H1 (cell line): ENCODE data around the gene IQCK. TPM values are rescaled to one million over a fixed set of nuclear protein-coding genes. Genes with fewer than 3 reads are reported as not detected.

ENCODE experiments used
- CTCF ChIA-PET: fragments of 300-600 bp; sonication (Branson Sonifier 250); formaldehyde crosslinking; loops from one replicate; lab custom pipeline; 2021; ENCODE audit not compliant: partially characterized antibody; lab: Charles Lee
- POLR2A ChIA-PET: fragments of 300-600 bp; sonication (Branson Sonifier 250); formaldehyde crosslinking; loops from one replicate; lab custom pipeline; 2021; ENCODE audit warnings: inconsistent platforms; ENCODE audit not compliant: partially characterized antibody; lab: Charles Lee
- DNase-seq, 2 experiments: peaks; one replicate each; pipeline versions ENCODE4 v3.0.0 to v3.0.0-alpha.2; 2010 to 2022; ENCODE audit warnings: low spot score in 2 of 2, low read depth in 1 of 2, mixed read lengths in 1 of 2
- FAIRE-seq: peaks from 2 replicates; lab custom pipeline; 2011; peaks lifted over from hg19 to GRCh38; lab: Jason Lieb, UNC
- H2AFZ ChIP-seq: 2 replicates; pipeline ENCODE4 v1.8.1; 2012; ENCODE audit warnings: low read length, inconsistent platforms
- H2AK5ac ChIP-seq: 2 replicates; pipeline ENCODE4 v1.6.1; 2013; ENCODE audit warnings: low read depth, low read length
- H2BK120ac ChIP-seq: replicated peaks from 2 replicates; pipeline ENCODE3; 2013; ENCODE audit warnings: low read depth, low read length, inconsistent platforms
- H2BK12ac ChIP-seq: 2 replicates; pipeline ENCODE4 v1.6.1; 2013; ENCODE audit warnings: low read depth, low read length
- H2BK15ac ChIP-seq: 2 replicates; pipeline ENCODE4 v1.6.1; 2013; ENCODE audit warnings: low read length
- H2BK20ac ChIP-seq: 2 replicates; pipeline ENCODE4 v1.6.1; 2013; ENCODE audit warnings: low read length
- H2BK5ac ChIP-seq: 2 replicates; pipeline ENCODE4 v1.6.1; 2013; ENCODE audit warnings: low read depth, low read length
- H3K14ac ChIP-seq: 2 replicates; pipeline ENCODE4 v1.6.1; 2013; ENCODE audit warnings: inconsistent platforms; ENCODE audit not compliant: insufficient read length
- H3K18ac ChIP-seq: 2 replicates; pipeline ENCODE4 v1.6.1; 2013; ENCODE audit warnings: low read length; ENCODE audit errors: extremely low read depth
- H3K23ac ChIP-seq: 2 replicates; pipeline ENCODE4 v1.6.1; 2013; ENCODE audit warnings: inconsistent platforms; ENCODE audit not compliant: insufficient read length
- H3K23me2 ChIP-seq: 2 replicates; pipeline ENCODE4 v1.6.1; 2013; ENCODE audit warnings: low read depth, low read length
- H3K27ac ChIP-seq: 2 replicates; pipeline ENCODE4 v1.6.1; 2011; ENCODE audit warnings: low read depth, low read length, inconsistent platforms
- H3K27me3 ChIP-seq, 4 experiments: replicated peaks in 1 of 4; 1 replicate in 1 of 4; 2 replicates in 3 of 4; pipeline versions ENCODE4 v1.6.1 to v1.8.1; 2011 to 2013; ENCODE audit warnings: low read length in 3 of 4, mild to moderate bottlenecking in 3 of 4, inconsistent platforms in 2 of 4, mixed read lengths in 2 of 4, moderate library complexity in 1 of 4; ENCODE audit not compliant: control insufficient read depth in 3 of 4, insufficient read depth in 3 of 4; ENCODE audit errors: extremely low read depth in 1 of 4
- H3K36me3 ChIP-seq, 4 experiments: 2 replicates each; pipeline versions ENCODE4 v1.6.1 to v1.8.1; 2011 to 2013; ENCODE audit warnings: mild to moderate bottlenecking in 4 of 4, low read length in 3 of 4, moderate library complexity in 2 of 4, control low read depth in 1 of 4, inconsistent platforms in 1 of 4; ENCODE audit not compliant: insufficient read depth in 4 of 4, control insufficient read depth in 2 of 4
- H3K4ac ChIP-seq: replicated peaks from 2 replicates; pipeline ENCODE3; 2013; ENCODE audit warnings: low read length, low read depth, mixed read lengths, inconsistent platforms; ENCODE audit not compliant: insufficient read length
- H3K4me1 ChIP-seq, 4 experiments: replicated peaks in 1 of 4; 1 replicate in 1 of 4; 2 replicates in 3 of 4; pipeline versions ENCODE4 v1.6.1 to v1.8.1; 2011 to 2013; ENCODE audit warnings: low read length in 3 of 4, inconsistent platforms in 2 of 4, mixed read lengths in 1 of 4; ENCODE audit not compliant: insufficient read depth in 4 of 4, control insufficient read depth in 3 of 4
- H3K4me2 ChIP-seq, 2 experiments: 2 replicates each; pipeline versions ENCODE4 v1.6.1 to v1.8.1; 2011 to 2013; ENCODE audit warnings: low read depth in 2 of 2, low read length in 2 of 2, control low read depth in 1 of 2, inconsistent platforms in 1 of 2, mild to moderate bottlenecking in 1 of 2; ENCODE audit not compliant: insufficient read depth in 1 of 2
- H3K4me3 ChIP-seq, 4 experiments: fragments of 200-600, 300-600 bp in 1 of 4; sonication (generic), shearing (Covaris generic), sonication (Bioruptor Twin) in 1 of 4; 2 replicates each; pipeline versions ENCODE4 v1.5.1 to v1.8.1; 2011 to 2016; ENCODE audit warnings: low read length in 4 of 4, low read depth in 3 of 4, control low read depth in 2 of 4, inconsistent platforms in 2 of 4, mild to moderate bottlenecking in 2 of 4, mixed read lengths in 1 of 4, moderate library complexity in 1 of 4; ENCODE audit not compliant: insufficient read depth in 2 of 4; ENCODE audit errors: extremely low read depth in 1 of 4
- H3K56ac ChIP-seq: replicated peaks from 2 replicates; pipeline ENCODE3; 2013; ENCODE audit warnings: low read depth, mild to moderate bottlenecking, mixed read lengths, low read length, inconsistent platforms; ENCODE audit not compliant: insufficient read length
- H3K79me1 ChIP-seq: 2 replicates; pipeline ENCODE4 v1.6.1; 2013; ENCODE audit warnings: low read depth, low read length, control low read depth
- H3K79me2 ChIP-seq, 2 experiments: 2 replicates each; pipeline versions ENCODE4 v1.6.1 to v1.8.1; 2012 to 2013; ENCODE audit warnings: low read length in 2 of 2, mild to moderate bottlenecking in 2 of 2, inconsistent platforms in 1 of 2; ENCODE audit not compliant: insufficient read depth in 2 of 2, control insufficient read depth in 1 of 2
- H3K9ac ChIP-seq, 4 experiments: replicated peaks in 1 of 4; 1 replicate in 1 of 4; 2 replicates in 3 of 4; pipeline versions ENCODE4 v1.6.1 to v1.8.1; 2011 to 2013; ENCODE audit warnings: low read depth in 3 of 4, low read length in 3 of 4, control low read depth in 2 of 4, mild to moderate bottlenecking in 2 of 4, moderate library complexity in 2 of 4, inconsistent platforms in 1 of 4; ENCODE audit errors: extremely low read depth in 1 of 4
- H3K9me3 ChIP-seq, 2 experiments: 2 replicates each; pipeline versions ENCODE4 v1.6.1 to v1.8.1; 2012 to 2013; ENCODE audit warnings: mild to moderate bottlenecking in 2 of 2, moderate library complexity in 2 of 2, control low read depth in 1 of 2, inconsistent platforms in 1 of 2, low read depth in 1 of 2, low read length in 1 of 2, mixed read lengths in 1 of 2; ENCODE audit not compliant: insufficient read depth in 2 of 2
- H4K20me1 ChIP-seq, 2 experiments: replicated peaks in 1 of 2; 2 replicates each; pipeline versions ENCODE3 to v1.8.1; 2011 to 2013; ENCODE audit warnings: inconsistent platforms in 2 of 2, low read length in 2 of 2, mild to moderate bottlenecking in 1 of 2; ENCODE audit not compliant: insufficient read depth in 2 of 2, control insufficient read depth in 1 of 2
- H4K5ac ChIP-seq: 2 replicates; pipeline ENCODE4 v1.6.1; 2013; ENCODE audit warnings: low read length, low read depth, mixed read lengths, inconsistent platforms; ENCODE audit not compliant: insufficient read length
- H4K8ac ChIP-seq: 2 replicates; pipeline ENCODE4 v1.8.0; 2013; ENCODE audit warnings: mild to moderate bottlenecking, moderate library complexity, low read length, inconsistent platforms; ENCODE audit not compliant: insufficient read depth; ENCODE audit errors: extremely low read depth
- H4K91ac ChIP-seq: replicated peaks from 2 replicates; pipeline ENCODE3; 2013; ENCODE audit warnings: low read length, mixed read lengths, inconsistent platforms; ENCODE audit not compliant: insufficient read length
- E2F6 ChIP-seq: IDR thresholded peaks from 2 replicates; pipeline ENCODE4 v1.6.1; 2012; ENCODE audit warnings: inconsistent platforms
- JUND ChIP-seq: IDR thresholded peaks from 2 replicates; pipeline ENCODE4 v1.6.1; 2011; ENCODE audit warnings: mild to moderate bottlenecking, improper control_type of control experiment, low read length
- KDM1A ChIP-seq: fragments of 200-600, 300-600 bp; sonication (generic); IDR thresholded peaks from 2 replicates; pipeline ENCODE4 v1.7.1; 2016; ENCODE audit warnings: mild to moderate bottlenecking, low read length, borderline replicate concordance
- KDM5A ChIP-seq: fragments of 200-600 bp; IDR thresholded peaks from 2 replicates; pipeline ENCODE4 v1.7.1; 2012; ENCODE audit warnings: mild to moderate bottlenecking, low read length, inconsistent platforms, mixed read lengths
- MAFK ChIP-seq: IDR thresholded peaks from 2 replicates; pipeline ENCODE4 v1.6.1; 2012; ENCODE audit warnings: low read depth, mild to moderate bottlenecking, improper control_type of control experiment, low read length
- RFX5 ChIP-seq: IDR thresholded peaks from 2 replicates; pipeline ENCODE4 v1.6.1; 2011; ENCODE audit warnings: low read depth, low read length, improper control_type of control experiment, borderline replicate concordance
- SIN3A ChIP-seq, 2 experiments: IDR thresholded peaks in 1 of 2; conservative IDR thresholded peaks in 1 of 2; 2 replicates each; pipeline ENCODE4 v1.6.1; 2011 to 2012; ENCODE audit warnings: low read length in 2 of 2, improper control_type of control experiment in 1 of 2, low read depth in 1 of 2, mild to moderate bottlenecking in 1 of 2
- TBP ChIP-seq: IDR thresholded peaks from 2 replicates; pipeline ENCODE4 v1.6.1; 2011; ENCODE audit warnings: low read depth, low read length, improper control_type of control experiment
- TEAD4 ChIP-seq: IDR thresholded peaks from 2 replicates; pipeline ENCODE4 v1.6.1; 2012; ENCODE audit warnings: low read depth, low read length, inconsistent platforms, mixed read lengths
- WGBS, 2 experiments: shearing (Covaris generic) in 1 of 2; methylation state at CpG; one replicate each; pipeline versions ENCODE4 v1.1.6 to v1.1.7; 2013 to 2015; ENCODE audit warnings: low lambda C conversion rate in 2 of 2, mixed read lengths in 2 of 2, inconsistent platforms in 1 of 2, low coverage in 1 of 2, missing lambda C conversion rate in 1 of 2; ENCODE audit not compliant: insufficient replicate concordance in 2 of 2, insufficient coverage in 1 of 2, insufficient read length in 1 of 2; ENCODE audit errors: extremely low coverage in 1 of 2, missing lambda C conversion rate in 1 of 2; 5-methylcytosine and 5-hydroxymethylcytosine counted together
- polyA plus RNA-seq, 7 experiments: library from polyadenylated mRNA; depleted of rRNA in 3 of 7; stranded (reverse) in 5 of 7; unstranded in 2 of 7; fragments of >200 nt in 5 of 7; fragments of 200-250 nt in 2 of 7; gene quantifications; 1 replicate in 5 of 7; 2 replicates in 1 of 7; 4 replicates in 1 of 7; pipeline versions ENCODE4 v1.2.1 to v1.2.3, GENCODE V29; 2011 to 2013; ENCODE audit warnings: missing spikeins in 2 of 7, mixed read lengths in 2 of 7
- total RNA-seq: library from RNA; stranded (reverse); fragmentation: NEBNext Ultra II Directional; extraction: Animal tissue kit (Norgen Biotek cat#: 25700); gene quantifications from 2 replicates; pipeline ENCODE4 v1.2.1, GENCODE V29; 2021

Gene IQCK
- total and polyA plus RNA-seq, 2 of the 8 experiments (the other 6 are each of a cell fraction or from before 2014, with no cell fraction given) = 6.2 to 9.3 TPM

- Histone ChIP-seq H2AK5ac (no peak overlapping the region), H3K56ac (no peak overlapping the region), H2BK20ac (no peak overlapping the region), H3K27ac (no peak overlapping the region), H3K4me2 (no peak overlapping the region), H3K23ac (no peak overlapping the region), H2BK5ac (no peak overlapping the region), H4K20me1 (no peaks in the 10 kb centered on the region), H3K36me3 (no peaks in the 10 kb centered on the region), H4K91ac (no peak overlapping the region), H3K4me1 (no peaks in the 10 kb centered on the region), H2BK120ac (no peak overlapping the region), H3K9me3 (no peaks in the 10 kb centered on the region), H2AFZ (no peak overlapping the region), H4K5ac (no peak overlapping the region), H3K79me2 (no peaks in the 10 kb centered on the region), H2BK12ac (no peak overlapping the region), H3K4me3 (no peak overlapping the region), H3K27me3 (no peaks in the 10 kb centered on the region), H3K79me1 (no peaks in the 10 kb centered on the region), H3K18ac (no peak overlapping the region), H2BK15ac (no peak overlapping the region), H3K14ac (no peak overlapping the region), H3K4ac (no peak overlapping the region), H4K8ac (no peak overlapping the region), H3K9ac (no peak overlapping the region), H3K23me2 (no peaks in the 10 kb centered on the region)
- DNase-seq = no peak
- ChIA-PET CTCF (interaction anchor here (0.6 to 1.2 kb wide), 2 partner anchors 12 to 27 kb away, joined by 3 read pairs; no protein-coding TSS in a partner anchor), POLR2A (interaction anchor here (1.1 to 1.3 kb wide), 2 partner anchors 14 to 27 kb away, joined by 3 to 4 read pairs; no protein-coding TSS in a partner anchor)
- TF ChIP-seq KDM5A (no peak), TBP (no peak), RFX5 (no peak), MAFK (no peak), JUND (no peak), SIN3A (conservative IDR thresholded peaks at IDR 0.05 in 1 of 2, IDR thresholded peaks at IDR 0.05 in 1 of 2; ENCODE audit: low read depth in 1 of 2, low read length in 2 of 2) (no peak), E2F6 (no peak), TEAD4 (no peak), KDM1A (no peak)
- WGBS, 2 experiments = 86% methylated on average over 5 of the region's 5 CpGs; no CpG with 5 or more reads in 1 of the 2 experiments
- no peak for FAIRE-seq
Observed at GRCh38 chr16:19830902-19831560, 113.0 kb downstream of the IQCK start.
